Measurements from ENCODE around the gene SLC22A23. TPM values are rescaled to one million over a fixed set of nuclear protein-coding genes. Genes with fewer than 3 reads are reported as not detected.

Gene SLC22A23
- total RNA-seq, 2 experiments from 2014 or later, result not detected

DNA sequence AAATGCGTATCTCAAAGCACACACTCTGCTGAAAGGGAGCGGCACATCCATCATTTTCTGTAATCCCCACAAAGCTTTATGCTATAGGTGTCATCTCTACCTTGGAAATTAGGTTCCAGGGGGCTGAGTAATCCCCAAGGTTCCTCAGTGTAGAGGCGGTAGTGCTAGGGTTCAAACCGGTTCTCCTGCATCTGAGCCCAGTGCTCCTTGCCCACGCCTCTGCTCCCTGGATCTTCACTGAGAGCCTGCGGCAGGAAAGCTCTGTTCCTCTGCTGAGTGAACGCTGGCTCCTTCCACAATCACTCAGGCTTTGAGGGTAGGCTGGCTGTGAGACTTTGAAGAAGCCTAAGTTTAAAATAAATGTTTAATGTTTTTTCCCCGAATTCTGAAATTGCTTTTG, 24.9 kb downstream of the SLC22A23 start:
- Histone ChIP-seq H3K9me2 (ENCODE audit: insufficient read depth, low read length) (no peaks in the 10 kb centered on the region), H3K9me3 (ENCODE audit: low read length) (no peaks in the 10 kb centered on the region), H3K27ac (ENCODE audit: low read depth, low read length, poor library complexity, severe bottlenecking) (no peak overlapping the region), H2AFZ (ENCODE audit: low read length) (no peak overlapping the region), H3K79me2 (ENCODE audit: insufficient read depth, low read depth, low read length) (no peaks in the 10 kb centered on the region), H3K4me2 (ENCODE audit: low read length) (no peak overlapping the region), H3K36me3 (ENCODE audit: insufficient read depth, low read length) (no peaks in the 10 kb centered on the region), H4K20me1 (ENCODE audit: insufficient read depth, low read length) (no peaks in the 10 kb centered on the region), H3K4me3 (ENCODE audit: low read depth, low read length, poor library complexity, severe bottlenecking) (no peak overlapping the region), H3K4me1 (ENCODE audit: insufficient read depth, low read length, poor library complexity, severe bottlenecking) (no peaks in the 10 kb centered on the region)
- CTCF ChIA-PET (ENCODE audit: unreplicated experiment), result no interaction called here
- DNase-seq (ENCODE audit: low spot score), result no peak
- POLR2A ChIA-PET, result no interaction called here
- intact Hi-C loops (cut with micrococcal nuclease; ENCODE audit: unreplicated experiment), result no loop called here
- TF ChIP-seq EZH2phosphoT487 (IDR thresholded peaks at IDR 0.05; ENCODE audit: borderline replicate concordance, low read depth, low read length), result no peak
- TF ChIP-seq, protein P1, sequence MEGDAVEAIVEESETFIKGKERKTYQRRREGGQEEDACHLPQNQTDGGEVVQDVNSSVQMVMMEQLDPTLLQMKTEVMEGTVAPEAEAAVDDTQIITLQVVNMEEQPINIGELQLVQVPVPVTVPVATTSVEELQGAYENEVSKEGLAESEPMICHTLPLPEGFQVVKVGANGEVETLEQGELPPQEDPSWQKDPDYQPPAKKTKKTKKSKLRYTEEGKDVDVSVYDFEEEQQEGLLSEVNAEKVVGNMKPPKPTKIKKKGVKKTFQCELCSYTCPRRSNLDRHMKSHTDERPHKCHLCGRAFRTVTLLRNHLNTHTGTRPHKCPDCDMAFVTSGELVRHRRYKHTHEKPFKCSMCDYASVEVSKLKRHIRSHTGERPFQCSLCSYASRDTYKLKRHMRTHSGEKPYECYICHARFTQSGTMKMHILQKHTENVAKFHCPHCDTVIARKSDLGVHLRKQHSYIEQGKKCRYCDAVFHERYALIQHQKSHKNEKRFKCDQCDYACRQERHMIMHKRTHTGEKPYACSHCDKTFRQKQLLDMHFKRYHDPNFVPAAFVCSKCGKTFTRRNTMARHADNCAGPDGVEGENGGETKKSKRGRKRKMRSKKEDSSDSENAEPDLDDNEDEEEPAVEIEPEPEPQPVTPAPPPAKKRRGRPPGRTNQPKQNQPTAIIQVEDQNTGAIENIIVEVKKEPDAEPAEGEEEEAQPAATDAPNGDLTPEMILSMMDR (conservative IDR thresholded peaks at IDR 0.05; ENCODE audit: low read length), result no peak
- BruUV-seq (replicated peaks), result no TSS peak

DNA sequence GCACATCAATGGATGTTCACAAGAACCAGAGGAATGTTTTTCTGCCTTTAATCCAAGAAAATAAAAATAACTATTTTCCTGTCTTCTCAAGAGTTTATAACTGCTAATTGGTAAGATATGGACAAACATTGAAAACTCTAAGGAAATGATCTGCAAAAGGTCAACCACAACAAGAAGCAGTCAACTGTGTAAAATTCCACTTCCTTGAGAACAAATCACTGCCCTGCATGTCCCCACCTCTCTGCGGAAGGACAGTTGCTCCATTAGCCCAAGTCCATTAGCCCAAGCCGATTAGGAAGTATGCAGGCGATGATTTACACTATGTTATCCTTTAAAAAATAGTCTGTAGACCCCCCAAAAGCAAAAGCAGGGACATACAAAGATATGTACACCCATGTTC, 27.6 kb downstream of the SLC22A23 start:
- no peaks in the 10 kb centered on the region for H3K9me2 ChIP-seq (ENCODE audit: insufficient read depth, low read length)
- ChIA-PET CTCF (ENCODE audit: unreplicated experiment) (no interaction called here), POLR2A (no interaction called here)
- TF ChIP-seq, protein P1 (conservative IDR thresholded peaks at IDR 0.05; ENCODE audit: low read length), result no peak
- TF ChIP-seq EZH2phosphoT487 (IDR thresholded peaks at IDR 0.05; ENCODE audit: borderline replicate concordance, low read depth, low read length), result no peak
- no peak overlapping the region for H2AFZ ChIP-seq (ENCODE audit: low read length)
- H3K79me2 ChIP-seq (ENCODE audit: insufficient read depth, low read depth, low read length), result no peaks in the 10 kb centered on the region
- H3K27ac ChIP-seq (ENCODE audit: low read depth, low read length, poor library complexity, severe bottlenecking), result no peak overlapping the region
- no TSS peak for BruUV-seq (replicated peaks)
- H3K4me1 ChIP-seq (ENCODE audit: insufficient read depth, low read length, poor library complexity, severe bottlenecking), result no peaks in the 10 kb centered on the region
- no peak overlapping the region for H3K4me3 ChIP-seq (ENCODE audit: low read depth, low read length, poor library complexity, severe bottlenecking)
- no peaks in the 10 kb centered on the region for H3K9me3 ChIP-seq (ENCODE audit: low read length)
- no peaks in the 10 kb centered on the region for H4K20me1 ChIP-seq (ENCODE audit: insufficient read depth, low read length)
- no peak overlapping the region for H3K4me2 ChIP-seq (ENCODE audit: low read length)
- intact Hi-C loops (cut with micrococcal nuclease; ENCODE audit: unreplicated experiment), result no loop called here
- DNase-seq (ENCODE audit: low spot score), result no peak
- H3K36me3 ChIP-seq (ENCODE audit: insufficient read depth, low read length), result no peaks in the 10 kb centered on the region

DNA sequence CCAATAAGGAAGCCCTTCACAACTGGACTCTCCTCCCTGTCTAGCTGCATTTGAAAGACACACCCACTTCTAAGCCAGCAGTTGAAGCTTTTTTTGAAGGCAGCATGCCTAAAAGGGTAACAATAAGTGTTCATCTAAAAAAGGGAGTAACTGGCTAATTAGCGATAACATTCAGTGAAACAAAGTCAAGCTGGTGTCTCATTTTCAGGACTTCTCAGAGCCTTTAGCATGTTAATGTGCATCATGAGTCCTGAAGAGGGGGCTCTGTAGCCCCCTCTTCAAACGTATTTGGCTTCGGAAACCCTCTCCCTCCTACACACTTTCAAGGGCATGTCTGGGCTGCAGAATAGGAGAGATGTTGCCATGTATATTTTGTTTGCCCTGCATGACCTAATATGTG, 28.1 kb downstream of the SLC22A23 start:
- H3K9me2 ChIP-seq (ENCODE audit: insufficient read depth, low read length), result no peaks in the 10 kb centered on the region
- ChIA-PET POLR2A (no interaction called here), CTCF (ENCODE audit: unreplicated experiment) (no interaction called here)
- H3K36me3 ChIP-seq (ENCODE audit: insufficient read depth, low read length), result no peaks in the 10 kb centered on the region
- no peak overlapping the region for H3K27ac ChIP-seq (ENCODE audit: low read depth, low read length, poor library complexity, severe bottlenecking)
- intact Hi-C loops (cut with micrococcal nuclease; ENCODE audit: unreplicated experiment), result no loop called here
- no TSS peak for BruUV-seq (replicated peaks)
- no peaks in the 10 kb centered on the region for H3K4me1 ChIP-seq (ENCODE audit: insufficient read depth, low read length, poor library complexity, severe bottlenecking)
- no peaks in the 10 kb centered on the region for H3K9me3 ChIP-seq (ENCODE audit: low read length)
- no peak for DNase-seq (ENCODE audit: low spot score)
- TF ChIP-seq, protein P1 (conservative IDR thresholded peaks at IDR 0.05; ENCODE audit: low read length), result no peak
- no peak for TF ChIP-seq EZH2phosphoT487 (IDR thresholded peaks at IDR 0.05; ENCODE audit: borderline replicate concordance, low read depth, low read length)
- no peak overlapping the region for H3K4me3 ChIP-seq (ENCODE audit: low read depth, low read length, poor library complexity, severe bottlenecking)
- no peaks in the 10 kb centered on the region for H3K79me2 ChIP-seq (ENCODE audit: insufficient read depth, low read depth, low read length)
- no peak overlapping the region for H2AFZ ChIP-seq (ENCODE audit: low read length)
- no peaks in the 10 kb centered on the region for H4K20me1 ChIP-seq (ENCODE audit: insufficient read depth, low read length)
- H3K4me2 ChIP-seq (ENCODE audit: low read length), result no peak overlapping the region
